GM03348 (cell line): ENCODE results near the gene DDX25.
A peak's percentile ranks its signal among the peaks of the same experiment; 100 is the strongest.

ENCODE experiments used
- DNase-seq: peaks from one replicate; pipeline ENCODE4 v3.0.0; 2012; ENCODE audit warnings: low spot score

The DDX25 gene

GRCh38 chr11:125950696-125951651 lies 46.7 kb downstream of the DDX25 start:
- peak; percentile 45 for DNase-seq

DNA sequence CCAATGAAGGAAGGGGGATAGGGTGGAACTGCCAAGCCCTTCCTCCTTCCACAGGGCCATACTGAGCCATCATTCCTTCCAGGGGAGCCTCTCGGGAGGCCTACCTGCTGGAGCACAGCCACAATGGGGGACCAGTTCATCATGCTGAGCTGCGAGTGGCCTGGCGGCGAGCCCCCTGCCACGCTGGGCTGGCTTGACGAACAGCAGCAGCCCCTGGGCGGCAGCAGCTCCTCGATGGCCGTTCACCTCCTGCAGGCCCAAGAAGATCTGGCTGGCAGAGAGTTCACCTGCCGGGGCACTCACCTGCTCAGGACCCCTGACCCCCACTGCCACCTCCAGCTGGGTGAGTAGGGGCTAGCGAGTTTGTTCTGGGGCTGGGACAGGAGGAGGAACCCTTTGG lies 47.4 kb downstream of the DDX25 start:
- no peak for DNase-seq

- no peak for DNase-seq
Observed at GRCh38 chr11:125952559-125952958, 48.3 kb downstream of the DDX25 start.

DNA sequence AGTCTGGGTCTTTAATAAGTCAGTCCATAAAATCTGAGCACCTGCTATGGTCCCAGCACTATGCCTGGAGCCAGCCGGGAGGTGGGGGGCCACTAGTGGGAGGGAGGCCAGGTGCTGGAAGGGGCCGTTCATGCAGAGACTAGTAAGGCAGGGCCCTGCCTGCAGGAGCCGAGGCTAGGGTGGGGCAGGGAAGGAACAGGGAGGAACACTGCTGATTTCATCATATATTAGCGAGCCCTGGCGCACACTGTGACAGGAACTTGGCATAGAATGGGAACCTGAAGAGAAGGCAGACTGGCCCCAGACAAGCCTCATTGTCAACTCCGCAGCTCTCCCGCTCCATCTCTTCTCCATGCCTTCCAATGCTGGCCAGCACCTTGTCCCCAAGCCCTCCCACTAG lies 48.7 kb downstream of the DDX25 start:
- no peak for DNase-seq

DNA sequence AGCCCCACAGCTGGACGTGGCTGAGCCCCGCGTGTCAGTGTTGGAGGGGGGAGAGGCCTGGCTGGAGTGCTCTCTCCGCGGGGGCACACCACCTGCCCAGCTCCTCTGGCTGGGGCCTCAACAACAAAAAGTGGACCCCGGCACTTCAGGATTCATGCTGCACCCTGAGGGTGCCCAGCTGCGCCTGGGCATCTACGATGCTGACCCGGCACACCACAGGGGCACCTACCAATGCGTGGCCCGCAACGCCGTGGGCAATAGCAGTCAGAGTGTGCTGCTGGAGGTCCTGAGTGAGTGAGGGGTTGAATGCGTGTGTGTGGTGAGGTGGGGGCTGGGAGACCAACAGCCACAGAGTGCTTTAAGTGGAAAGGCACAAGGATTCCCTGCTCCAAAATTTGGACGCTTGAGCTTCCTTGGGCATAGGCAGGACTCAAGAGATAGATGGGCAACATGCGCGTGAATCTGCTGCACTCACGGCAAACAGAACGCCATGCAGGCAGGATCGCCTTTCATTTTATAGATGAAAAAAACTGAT lies 49.2 kb downstream of the DDX25 start:
- no peak for DNase-seq

GRCh38 chr11:125954123-125954944 lies 50.0 kb downstream of the DDX25 start:
- no peak for DNase-seq

- no peak for DNase-seq
Observed at GRCh38 chr11:125954945-125955640, 50.8 kb downstream of the DDX25 start.

DNA sequence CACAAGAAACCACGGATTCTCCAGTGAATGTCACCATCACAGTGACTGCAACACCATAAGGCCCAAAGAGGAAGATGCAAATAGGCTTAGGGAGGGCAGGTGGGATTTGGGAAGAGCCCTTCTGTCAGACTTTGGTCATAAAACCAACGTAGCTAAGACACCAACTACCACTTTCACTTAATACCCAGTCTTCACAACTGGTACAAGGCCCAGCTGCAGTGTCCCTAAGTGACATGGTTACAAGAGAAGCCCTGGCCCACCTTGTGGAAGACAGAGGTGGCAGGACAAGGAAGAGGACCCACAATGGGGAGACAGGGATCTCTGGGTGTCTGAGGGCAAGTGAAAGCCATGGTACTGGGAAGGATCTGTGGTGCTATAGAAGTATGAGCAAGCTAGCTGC lies 51.5 kb downstream of the DDX25 start:
- DNase-seq, result no peak

- DNase-seq, result no peak
Observed at GRCh38 chr11:125956391-125957134, 52.3 kb downstream of the DDX25 start.

GRCh38 chr11:125957618-125958332 lies 53.5 kb downstream of the DDX25 start:
- no peak for DNase-seq

GRCh38 chr11:125958872-125959400 lies 54.6 kb downstream of the DDX25 start:
- no peak for DNase-seq

DNA sequence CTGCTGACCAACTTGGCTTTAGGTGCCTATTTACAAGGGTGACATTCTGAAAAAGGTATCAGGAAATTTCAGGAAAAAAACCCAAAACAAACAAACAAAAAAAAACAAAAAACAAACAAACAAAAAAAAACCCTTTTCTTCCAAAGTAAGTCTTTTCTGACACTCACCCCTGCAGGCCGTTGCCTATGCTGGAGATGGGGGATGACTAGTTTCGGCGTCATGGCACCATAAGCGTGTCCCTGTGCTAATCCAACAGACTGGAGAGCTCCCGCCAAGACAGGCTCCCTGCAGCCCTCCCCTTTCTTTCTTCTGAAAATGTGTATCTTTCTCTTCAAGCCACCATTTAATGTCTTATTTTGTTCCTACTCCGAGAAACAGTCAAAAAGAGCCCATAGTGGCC lies 55.2 kb downstream of the DDX25 start:
- DNase-seq, result no peak

DNA sequence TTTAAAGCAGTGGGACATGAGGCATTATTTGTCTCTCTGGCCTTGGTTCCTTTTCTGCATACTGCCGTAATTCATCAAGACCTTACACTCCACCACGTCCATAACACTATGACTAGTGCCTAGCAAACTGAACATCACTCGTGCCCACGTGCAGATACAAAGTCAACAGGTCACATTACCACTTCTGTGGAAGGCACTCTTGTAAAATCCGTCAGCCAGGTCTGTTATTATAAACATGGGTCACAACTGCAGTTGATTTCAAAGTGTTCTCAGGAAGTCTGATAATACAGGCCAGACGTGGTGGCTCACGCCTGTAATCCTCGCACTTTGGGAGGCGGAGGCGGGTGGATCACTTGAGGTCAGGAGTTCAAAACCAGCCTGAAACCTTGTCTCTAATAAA lies 55.6 kb downstream of the DDX25 start:
- DNase-seq, result no peak

GRCh38 chr11:125960771-125961170 lies 56.5 kb downstream of the DDX25 start:
- DNase-seq, result no peak

GRCh38 chr11:125967515-125967914 lies 63.2 kb downstream of the DDX25 start:
- no peak for DNase-seq

GRCh38 chr11:125968354-125968753 lies 64.0 kb downstream of the DDX25 start:
- DNase-seq, result no peak

GRCh38 chr11:125971618-125972017 lies 67.3 kb downstream of the DDX25 start:
- DNase-seq, result no peak

GRCh38 chr11:125974284-125974683 lies 70.0 kb downstream of the DDX25 start:
- DNase-seq, result no peak

DNA sequence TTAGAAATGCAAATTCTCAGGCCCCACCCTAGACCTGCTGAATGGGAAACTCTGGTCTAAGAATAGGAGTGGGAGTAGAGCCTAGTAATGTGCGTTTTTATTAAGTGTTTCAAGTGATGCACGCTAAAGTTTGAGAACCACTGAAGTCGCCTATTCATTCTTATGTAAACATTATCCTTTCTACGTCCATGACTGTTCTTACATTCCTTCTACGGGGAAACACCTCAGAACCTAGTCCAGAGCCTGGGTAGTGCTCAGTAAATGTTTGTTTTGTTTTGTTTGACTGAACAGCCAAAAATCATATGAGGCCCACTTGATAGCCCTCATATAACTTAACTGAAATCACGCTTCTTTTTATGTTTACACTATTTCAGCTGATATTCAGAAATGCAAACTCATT lies 71.3 kb downstream of the DDX25 start:
- no peak for DNase-seq

DNA sequence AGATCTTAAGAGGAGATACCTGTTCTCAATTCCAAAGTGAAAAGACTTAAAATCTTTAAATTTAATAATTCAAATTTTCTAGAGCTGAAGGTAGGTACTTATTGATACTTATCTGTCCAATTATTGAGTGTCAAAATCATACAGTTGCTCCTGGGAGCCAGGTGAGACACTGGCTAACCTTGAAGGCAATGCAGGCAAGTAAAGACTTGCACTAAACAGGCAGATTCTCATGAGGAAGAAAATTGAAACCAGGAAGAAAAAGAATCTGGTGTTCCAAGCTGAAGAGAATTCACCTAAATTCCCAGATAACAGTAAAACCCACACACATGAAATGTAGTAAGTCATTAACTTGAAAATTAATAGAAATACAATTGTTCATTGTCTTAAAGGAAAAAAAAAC lies 71.8 kb downstream of the DDX25 start:
- DNase-seq, result no peak

DNA sequence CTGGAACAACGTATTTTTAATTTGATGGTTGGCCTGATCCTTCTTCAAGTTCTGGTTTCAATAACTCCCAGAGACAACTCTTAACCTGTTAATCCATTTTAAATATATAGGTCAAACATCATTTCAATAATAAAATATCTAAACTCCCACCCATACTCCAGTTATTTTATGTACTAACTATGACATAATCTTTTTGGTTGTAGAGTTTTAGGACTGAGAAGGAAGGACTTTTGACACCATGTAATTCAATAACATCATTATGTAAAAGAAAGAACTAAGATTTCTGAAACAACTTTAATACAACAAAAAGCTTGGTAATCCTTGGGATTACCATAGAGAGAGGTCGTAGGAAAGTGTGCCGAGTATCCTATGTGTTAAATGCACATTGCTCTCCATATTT lies 73.0 kb downstream of the DDX25 start:
- no peak for DNase-seq
